Right lung (tissue), 10 donors: ENCODE results near the gene KRTAP12-4. TPM values are rescaled to one million over a fixed set of nuclear protein-coding genes. Genes with fewer than 3 reads are reported as not detected.
"Not testable (repeated sequence)": the region's sequence is repeated elsewhere in the genome, so short reads cannot be mapped to it uniquely, and the experiment has no call there.

ENCODE experiments used
- DNase-seq, 2 donors: peaks; one replicate each; pipeline ENCODE4 v3.0.0-alpha.2; 2013
- long read RNA-seq, 8 donors: transcript quantifications; one replicate each; lab custom pipeline, GENCODE V29; 2026
- polyA plus RNA-seq, 5 donors: library from polyadenylated mRNA; unstranded; fragments of 120-200 nt; gene quantifications; one replicate each; pipeline versions ENCODE4 v1.2.1 to v1.2.3, GENCODE V29; 2013; ENCODE audit warnings: inconsistent platforms in 1 of 5, low replicate concordance in 1 of 5; ENCODE audit not compliant: insufficient read length in 5 of 5, insufficient read depth in 1 of 5

Gene KRTAP12-4
- not detected for polyA plus RNA-seq
- long read RNA-seq, donor 1: 0 reads
- long read RNA-seq, donor 2: 0 reads
- long read RNA-seq, donor 3: 0 reads
- long read RNA-seq, donor 4: 0 reads
- long read RNA-seq, donor 5: 0 reads
- long read RNA-seq, donor 6: 0 reads
- long read RNA-seq, donor 7: 0 reads
- long read RNA-seq, donor 8: 0 reads

GRCh38 chr21:44654576-44655175, at the start of gene KRTAP12-4:
Gene KRTAP12-4 (minus strand): TSS chr21:44654659. CDS start chr21:44654614, 45 bp downstream.
- DNase-seq: no peak

GRCh38 chr21:44703731-44704635, 49.5 kb upstream of the KRTAP12-4 start:
- DNase-seq: no peak

GRCh38 chr21:44702973-44703730, 48.7 kb upstream of the KRTAP12-4 start:
- DNase-seq: no peak

- no peak for DNase-seq
These were observed 47.9 kb upstream of the KRTAP12-4 start for GRCh38 chr21:44702111-44702972.

GRCh38 chr21:44701541-44701940, 47.1 kb upstream of the KRTAP12-4 start:
- DNase-seq: no peak

- no peak for DNase-seq
These were observed 46.6 kb upstream of the KRTAP12-4 start for GRCh38 chr21:44701023-44701400.

- no peak for DNase-seq
These were observed 45.9 kb upstream of the KRTAP12-4 start for GRCh38 chr21:44700101-44701022.

- DNase-seq: no peak
These were observed 45.1 kb upstream of the KRTAP12-4 start for GRCh38 chr21:44699502-44700001.

GRCh38 chr21:44697811-44698734, 43.6 kb upstream of the KRTAP12-4 start:
- DNase-seq: no peak

GRCh38 chr21:44697172-44697810, 42.8 kb upstream of the KRTAP12-4 start, which contains the start of gene KRTAP10-12:
Gene KRTAP10-12 (plus strand): TSS chr21:44697172. CDS start chr21:44697202, 30 bp downstream.
- not testable (repeated sequence) for DNase-seq

- no peak for DNase-seq
These were observed 42.1 kb upstream of the KRTAP12-4 start for GRCh38 chr21:44696572-44696971.

- no peak for DNase-seq
These were observed 41.2 kb upstream of the KRTAP12-4 start for GRCh38 chr21:44695641-44696040.

GRCh38 chr21:44695184-44695583, 40.7 kb upstream of the KRTAP12-4 start:
- no peak for DNase-seq

- no peak for DNase-seq
These were observed 40.3 kb upstream of the KRTAP12-4 start for GRCh38 chr21:44694776-44695175.

- no peak for DNase-seq
These were observed 38.5 kb upstream of the KRTAP12-4 start for GRCh38 chr21:44692798-44693512.

- no peak for DNase-seq
These were observed 37.2 kb upstream of the KRTAP12-4 start for GRCh38 chr21:44691686-44692085.

GRCh38 chr21:44689740-44690139, 35.3 kb upstream of the KRTAP12-4 start:
- DNase-seq: not testable (repeated sequence)
